Adrenal gland (tissue), 12 donors: ENCODE data around the gene ATP6V0A4. TPM values are rescaled to one million over a fixed set of nuclear protein-coding genes. Genes with fewer than 3 reads are reported as not detected.

Experiments
- DNase-seq, 7 donors: peaks; one replicate each; pipeline ENCODE4 v3.0.0-alpha.2; 2019 to 2020
- H3K27ac ChIP-seq, 5 donors: fragments of 200-600 bp; sonication (generic) in 4 of 5; 1 replicate in 3 of 5; 2 replicates in 2 of 5; pipeline versions ENCODE4 v1.5.1 to v1.8.0; 2016 to 2020; ENCODE audit warnings: mild to moderate bottlenecking in 1 of 5
- H3K27me3 ChIP-seq: fragments of 200-600 bp; 2 replicates; pipeline ENCODE4 v1.8.0; 2021
- H3K36me3 ChIP-seq, 2 donors: fragments of 200-600 bp; replicated peaks in 1 of 2; 1 replicate in 1 of 2; 2 replicates in 1 of 2; pipeline versions ENCODE4 v1.5.1 to v1.8.0; 2018 to 2022
- H3K4me1 ChIP-seq, 2 donors: fragments of 200-600 bp; replicated peaks in 1 of 2; 1 replicate in 1 of 2; 2 replicates in 1 of 2; pipeline versions ENCODE4 v1.5.1 to v1.8.0; 2018 to 2021
- H3K4me3 ChIP-seq, 4 donors: fragments of 200-600 bp; sonication (generic) in 3 of 4; one replicate each; pipeline ENCODE4 v1.5.1; 2016 to 2018
- H3K9me3 ChIP-seq, 3 donors: fragments of 200-600 bp; sonication (generic) in 1 of 3; replicated peaks in 1 of 3; 1 replicate in 2 of 3; 2 replicates in 1 of 3; pipeline versions ENCODE4 v1.5.1 to v1.8.0; 2016 to 2021
- CTCF ChIP-seq, 6 experiments: fragments of 450-650 bp in 4 of 6; fragments of 200-600 bp in 2 of 6; sonication (generic) in 1 of 6; IDR thresholded peaks; 1 replicate in 5 of 6; 2 replicates in 1 of 6; pipeline versions ENCODE4 v1.5.1 to v1.8.0; 2016 to 2021; ENCODE audit warnings: antibody characterized with exemption in 6 of 6, mild to moderate bottlenecking in 2 of 6, moderate library complexity in 1 of 6
- POLR2A ChIP-seq, 2 donors: fragments of 450-650 bp; IDR thresholded peaks; one replicate each; pipeline ENCODE4 v1.6.1; 2017; ENCODE audit warnings: antibody characterized with exemption in 2 of 2, mild to moderate bottlenecking in 2 of 2, moderate library complexity in 1 of 2
- WGBS, 4 donors: extraction: QIAGEN DNeasy Blood & Tissue Kit in 2 of 4; methylation state at CpG; one replicate each; pipeline versions ENCODE4 v1.1.5 to v1.1.7; 2013 to 2017; 5-methylcytosine and 5-hydroxymethylcytosine counted together
- intact Hi-C, 2 donors: fragments of 100-400 bp; cut with DNase I; formaldehyde crosslinking; loops; one replicate each; pipeline versions ENCODE4 v1.14.1 to v1.15.0; 2022 to 2023
- polyA plus RNA-seq, 3 donors: library from polyadenylated mRNA; stranded (reverse); fragments of 200-250 nt in 2 of 3; fragments of 350-450 nt in 1 of 3; fragmentation: Illumina TruSeq in 1 of 3; extraction: RNeasy Lipid Tissue Mini Kit (QIAGEN cat#74804) in 1 of 3; gene quantifications; one replicate each; pipeline ENCODE4 v1.2.3, GENCODE V29; 2013 to 2014
- total RNA-seq, 9 donors: library from RNA; depleted of rRNA in 4 of 9; stranded (reverse); fragments of >200 nt in 4 of 9; fragments of 120-200 nt in 1 of 9; fragmentation: NEBNext Ultra II Directional in 1 of 9; extraction: Animal tissue kit (Norgen Biotek cat#: 25700) in 1 of 9; gene quantifications; one replicate each; pipeline versions ENCODE4 v1.1.0 to v1.2.4, GENCODE V29; 2013 to 2023
- donor health status: healthy with polysubstance abuse.
- donor health status: Bipolar disorder and iron deficiency.
- donor health status: DM: yes; HTN: yes; CAD: no.
- donor health status: DM: no; HTN: no; CAD: no.
- donor health status: DM: no; HTN: no; CAD: no.
- donor health status: DM: yes; HTN: yes; CAD: no.

ATP6V0A4 gene
- total and polyA plus RNA-seq, 12 donors, result 0.22 TPM; not detected in 11

- Histone ChIP-seq H3K9me3 (no peaks in the 10 kb centered on the region), H3K4me3 (no peak overlapping the region), H3K4me1 (peaks cover 11 to 17% of the 10 kb centered on the region in 2 donors), H3K36me3 (no peaks in the 10 kb centered on the region), H3K27ac (no peak overlapping the region), H3K27me3 (no peaks in the 10 kb centered on the region)
- intact Hi-C loops, result no loop called here
- 93 to 94% (median 93%) methylated on average over 6 of the region's 6 CpGs for WGBS, 4 donors
- DNase-seq, result no peak
- TF ChIP-seq CTCF (IDR thresholded peaks at IDR 0.05) (no peak), POLR2A (IDR thresholded peaks at IDR 0.05) (no peak)
Observed at GRCh38 chr7:138662991-138663320, 135.0 kb downstream of the ATP6V0A4 start.

- H3K27me3 ChIP-seq, result no peaks in the 10 kb centered on the region
- intact Hi-C loops, result no loop called here
- no peak overlapping the region for H3K27ac ChIP-seq
Observed at GRCh38 chr7:138662076-138662990, 135.7 kb downstream of the ATP6V0A4 start.

GRCh38 chr7:138661069-138661635, 136.8 kb downstream of the ATP6V0A4 start:
- peaks cover 2 to 10% of the 10 kb centered on the region in 2 donors for H3K4me1 ChIP-seq
- no peaks in the 10 kb centered on the region for H3K27me3 ChIP-seq
- DNase-seq, result no peak
- WGBS, 4 donors, result 71 to 80% (median 74%) methylated on average over 9 of the region's 9 CpGs
- no peaks in the 10 kb centered on the region for H3K9me3 ChIP-seq
- H3K27ac ChIP-seq, result no peak overlapping the region
- no peaks in the 10 kb centered on the region for H3K36me3 ChIP-seq
- H3K4me3 ChIP-seq, result no peak overlapping the region
- intact Hi-C loops, result no loop called here
- TF ChIP-seq CTCF (IDR thresholded peaks at IDR 0.05) (no peak), POLR2A (IDR thresholded peaks at IDR 0.05) (no peak)

More at GRCh38 chr7:138662076-138662990, 135.7 kb downstream of the ATP6V0A4 start:
- no peak for TF ChIP-seq POLR2A (IDR thresholded peaks at IDR 0.05)
- TF ChIP-seq CTCF (IDR thresholded peaks at IDR 0.05), result no peak
- Histone ChIP-seq H3K4me3 (no peak overlapping the region), H3K4me1 (peaks cover 10 to 17% of the 10 kb centered on the region in 2 donors), H3K9me3 (no peaks in the 10 kb centered on the region), H3K36me3 (no peaks in the 10 kb centered on the region)
- no peak for DNase-seq
- WGBS, 4 donors, result 85 to 94% (median 92%) methylated on average over 5 of the region's 5 CpGs

- intact Hi-C loops, result no loop called here
- TF ChIP-seq POLR2A (IDR thresholded peaks at IDR 0.05) (no peak), CTCF (IDR thresholded peaks at IDR 0.05) (no peak)
- 82 to 93% (median 89%) methylated on average over 4 of the region's 4 CpGs for WGBS, 4 donors
- H3K9me3 ChIP-seq, result peaks cover 0 to 3% (median 0%) of the 10 kb centered on the region in 3 donors
- H3K36me3 ChIP-seq, result no peaks in the 10 kb centered on the region
- no peaks in the 10 kb centered on the region for H3K27me3 ChIP-seq
- H3K4me1 ChIP-seq, result no peaks in the 10 kb centered on the region
- no peak overlapping the region for H3K4me3 ChIP-seq
- no peak overlapping the region for H3K27ac ChIP-seq
- no peak for DNase-seq
Observed at GRCh38 chr7:138658889-138659288, 139.1 kb downstream of the ATP6V0A4 start.
